Measurements from ENCODE around the gene CKAP5. TPM values are rescaled to one million over a fixed set of nuclear protein-coding genes. Genes with fewer than 3 reads are reported as not detected.

Gene CKAP5
- total and polyA plus RNA-seq, 2 donors (not counting 1 experiment from before 2014, with no cell fraction given), result 64.7 to 111 TPM

- DNase-seq (ENCODE audit: low read depth in 2 of 2), result no peak
- H3K9me3 ChIP-seq (ENCODE audit: control insufficient read depth, insufficient read depth, low read depth, low read length), result no peaks in the 10 kb centered on the region
- H3K4me3 ChIP-seq (replicated peaks in 1 of 4; ENCODE audit: control extremely low read depth in 1 of 4, insufficient read depth in 1 of 4, low read depth in 3 of 4, low read length in 4 of 4), result no peak overlapping the region
- H3K9ac ChIP-seq (ENCODE audit: insufficient read depth, low read length), result no peak overlapping the region
- H3K27ac ChIP-seq (ENCODE audit: insufficient read depth, low read length), result no peak overlapping the region
- H3K4me1 ChIP-seq (ENCODE audit: control insufficient read depth, extremely low read depth, insufficient read depth, low read length), result no peaks in the 10 kb centered on the region
- no peak overlapping the region for H3K4me2 ChIP-seq (ENCODE audit: extremely low read depth, insufficient read depth, low read length)
- H3K36me3 ChIP-seq (ENCODE audit: control insufficient read depth, insufficient read depth, low read length), result peaks cover 18% of the 10 kb centered on the region
- TF ChIP-seq EZH2 (IDR thresholded peaks at IDR 0.05; ENCODE audit: low read length, missing control alignments), result no peak
- no peak for TF ChIP-seq CTCF (conservative IDR thresholded peaks at IDR 0.05 in 1 of 2, IDR thresholded peaks at IDR 0.05 in 1 of 2; ENCODE audit: low read depth in 1 of 2, low read length in 2 of 2)
- H2AFZ ChIP-seq (ENCODE audit: low read length), result no peak overlapping the region
- H3K27me3 ChIP-seq (ENCODE audit: control insufficient read depth, insufficient read depth, low read length), result no peaks in the 10 kb centered on the region
- H4K20me1 ChIP-seq (ENCODE audit: control insufficient read depth, extremely low read depth, insufficient read depth, low read length), result no peaks in the 10 kb centered on the region
- H3K79me2 ChIP-seq (ENCODE audit: control insufficient read depth, insufficient read depth, low read length), result no peaks in the 10 kb centered on the region
Measured at GRCh38 chr11:46762248-46762647, 83.8 kb downstream of the CKAP5 start.

GRCh38 chr11:46761807-46762206 lies 84.3 kb downstream of the CKAP5 start:
- DNase-seq (ENCODE audit: low read depth in 2 of 2), result no peak
- no peak overlapping the region for H3K9ac ChIP-seq (ENCODE audit: insufficient read depth, low read length)
- no peak overlapping the region for H3K4me2 ChIP-seq (ENCODE audit: extremely low read depth, insufficient read depth, low read length)
- no peaks in the 10 kb centered on the region for H4K20me1 ChIP-seq (ENCODE audit: control insufficient read depth, extremely low read depth, insufficient read depth, low read length)
- H3K79me2 ChIP-seq (ENCODE audit: control insufficient read depth, insufficient read depth, low read length), result no peaks in the 10 kb centered on the region
- no peaks in the 10 kb centered on the region for H3K4me1 ChIP-seq (ENCODE audit: control insufficient read depth, extremely low read depth, insufficient read depth, low read length)
- peaks cover 18% of the 10 kb centered on the region for H3K36me3 ChIP-seq (ENCODE audit: control insufficient read depth, insufficient read depth, low read length)
- H3K27ac ChIP-seq (ENCODE audit: insufficient read depth, low read length), result no peak overlapping the region
- no peak overlapping the region for H2AFZ ChIP-seq (ENCODE audit: low read length)
- H3K9me3 ChIP-seq (ENCODE audit: control insufficient read depth, insufficient read depth, low read depth, low read length), result no peaks in the 10 kb centered on the region
- TF ChIP-seq CTCF (conservative IDR thresholded peaks at IDR 0.05 in 1 of 2, IDR thresholded peaks at IDR 0.05 in 1 of 2; ENCODE audit: low read depth in 1 of 2, low read length in 2 of 2) (no peak), EZH2 (IDR thresholded peaks at IDR 0.05; ENCODE audit: low read length, missing control alignments) (no peak)
- H3K27me3 ChIP-seq (ENCODE audit: control insufficient read depth, insufficient read depth, low read length), result no peaks in the 10 kb centered on the region
- no peak overlapping the region for H3K4me3 ChIP-seq (replicated peaks in 1 of 4; ENCODE audit: control extremely low read depth in 1 of 4, insufficient read depth in 1 of 4, low read depth in 3 of 4, low read length in 4 of 4)

GRCh38 chr11:46760429-46761128 lies 85.5 kb downstream of the CKAP5 start:
- H3K27me3 ChIP-seq (ENCODE audit: control insufficient read depth, insufficient read depth, low read length), result no peaks in the 10 kb centered on the region
- H3K36me3 ChIP-seq (ENCODE audit: control insufficient read depth, insufficient read depth, low read length), result peaks cover 18% of the 10 kb centered on the region
- H3K9ac ChIP-seq (ENCODE audit: insufficient read depth, low read length), result no peak overlapping the region
- DNase-seq (ENCODE audit: low read depth in 2 of 2), result no peak
- H3K27ac ChIP-seq (ENCODE audit: insufficient read depth, low read length), result no peak overlapping the region
- H2AFZ ChIP-seq (ENCODE audit: low read length), result no peak overlapping the region
- no peak overlapping the region for H3K4me2 ChIP-seq (ENCODE audit: extremely low read depth, insufficient read depth, low read length)
- no peaks in the 10 kb centered on the region for H3K4me1 ChIP-seq (ENCODE audit: control insufficient read depth, extremely low read depth, insufficient read depth, low read length)
- TF ChIP-seq EZH2 (IDR thresholded peaks at IDR 0.05; ENCODE audit: low read length, missing control alignments), result no peak
- TF ChIP-seq CTCF (conservative IDR thresholded peaks at IDR 0.05 in 1 of 2, IDR thresholded peaks at IDR 0.05 in 1 of 2; ENCODE audit: low read depth in 1 of 2, low read length in 2 of 2), result no peak
- no peaks in the 10 kb centered on the region for H4K20me1 ChIP-seq (ENCODE audit: control insufficient read depth, extremely low read depth, insufficient read depth, low read length)
- no peaks in the 10 kb centered on the region for H3K9me3 ChIP-seq (ENCODE audit: control insufficient read depth, insufficient read depth, low read depth, low read length)
- no peaks in the 10 kb centered on the region for H3K79me2 ChIP-seq (ENCODE audit: control insufficient read depth, insufficient read depth, low read length)
- no peak overlapping the region for H3K4me3 ChIP-seq (replicated peaks in 1 of 4; ENCODE audit: control extremely low read depth in 1 of 4, insufficient read depth in 1 of 4, low read depth in 3 of 4, low read length in 4 of 4)

All from fibroblast of lung (primary cell).